Limb (tissue), 2 donors: ENCODE measurements around the gene EPN1.

Experiments used
- DNase-seq, 2 donors: peaks; one replicate each; pipeline ENCODE4 v3.0.0-alpha.2; 2016; ENCODE audit errors: extremely low spot score in 2 of 2

The EPN1 gene

DNA sequence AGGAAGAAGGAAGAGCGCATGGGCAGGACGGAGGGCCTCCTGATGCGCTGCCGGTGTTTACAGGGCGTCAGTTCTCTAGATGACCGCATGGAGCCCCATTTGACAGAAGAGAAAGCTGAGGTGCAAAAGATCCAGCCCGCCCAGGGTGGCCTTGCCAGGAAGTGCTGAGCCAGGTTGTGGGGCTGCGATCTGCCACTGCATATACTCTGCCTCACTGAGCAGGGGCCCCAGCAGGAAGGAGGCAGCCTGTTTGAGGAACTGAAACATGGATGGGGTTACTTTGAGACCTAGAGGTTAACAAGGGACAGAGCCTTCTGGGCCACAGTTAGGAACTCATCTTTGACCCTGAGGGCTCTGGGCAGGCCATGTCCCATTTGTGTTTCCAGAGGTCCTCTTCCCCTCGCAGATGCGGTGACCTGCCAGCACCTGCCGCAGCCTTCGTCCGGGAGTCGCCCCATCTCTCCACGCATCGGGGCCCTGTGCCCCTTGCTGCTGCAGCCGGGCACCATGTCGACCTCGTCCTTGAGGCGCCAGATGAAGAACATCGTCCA, 3.2 kb downstream of the EPN1 start:
- DNase-seq, result no peak

GRCh38 chr19:55679343-55680257, 4.6 kb downstream of the EPN1 start:
- DNase-seq, result no peak

- no peak for DNase-seq
Observed at GRCh38 chr19:55680339-55681130, 5.5 kb downstream of the EPN1 start.

DNA sequence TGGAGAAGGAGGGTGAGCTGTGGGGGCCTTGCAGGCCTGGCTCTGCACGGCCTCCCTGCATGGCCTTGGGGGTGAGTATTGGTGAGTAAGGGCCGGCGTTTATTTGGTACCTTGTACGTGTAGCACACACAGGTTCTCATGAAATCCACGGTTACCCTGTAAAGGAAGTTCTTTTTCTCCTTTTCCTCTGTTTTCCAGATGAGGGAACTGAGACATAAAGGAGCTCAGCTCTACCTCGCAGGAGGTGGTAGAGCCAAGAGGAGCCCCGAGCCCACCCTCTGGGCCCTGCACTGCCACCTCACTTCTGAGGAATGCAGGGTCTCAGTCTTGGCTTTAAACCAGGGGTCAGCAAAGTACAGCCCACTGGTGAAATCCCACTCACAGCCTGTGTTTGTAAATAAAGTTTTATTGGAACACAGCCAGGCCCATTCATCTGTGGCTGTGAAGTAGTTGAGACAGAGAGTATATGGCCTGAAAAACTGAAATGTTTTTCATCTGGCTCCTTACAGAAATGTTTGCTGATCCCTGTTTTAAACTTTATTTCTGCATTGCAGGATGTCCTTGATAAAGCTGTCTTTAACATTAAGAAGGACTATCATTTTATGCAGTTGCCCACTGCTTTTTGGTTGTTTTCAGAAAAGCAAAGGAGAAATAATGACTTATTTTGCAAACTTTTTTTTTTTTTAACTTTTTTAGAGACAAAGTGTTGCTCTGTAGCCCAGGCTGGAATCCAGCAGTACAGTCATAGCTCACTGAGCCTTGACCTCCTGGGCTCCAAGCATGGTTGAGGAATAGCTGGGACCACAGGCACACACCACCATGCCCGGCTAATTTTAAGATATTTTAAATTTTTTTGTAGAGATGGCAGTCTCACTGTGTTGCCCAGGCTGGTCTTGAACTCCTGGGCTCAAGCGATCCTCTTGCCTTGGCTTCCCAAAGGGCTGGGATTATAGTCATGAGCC, 6.4 kb downstream of the EPN1 start:
- DNase-seq, result no peak

DNA sequence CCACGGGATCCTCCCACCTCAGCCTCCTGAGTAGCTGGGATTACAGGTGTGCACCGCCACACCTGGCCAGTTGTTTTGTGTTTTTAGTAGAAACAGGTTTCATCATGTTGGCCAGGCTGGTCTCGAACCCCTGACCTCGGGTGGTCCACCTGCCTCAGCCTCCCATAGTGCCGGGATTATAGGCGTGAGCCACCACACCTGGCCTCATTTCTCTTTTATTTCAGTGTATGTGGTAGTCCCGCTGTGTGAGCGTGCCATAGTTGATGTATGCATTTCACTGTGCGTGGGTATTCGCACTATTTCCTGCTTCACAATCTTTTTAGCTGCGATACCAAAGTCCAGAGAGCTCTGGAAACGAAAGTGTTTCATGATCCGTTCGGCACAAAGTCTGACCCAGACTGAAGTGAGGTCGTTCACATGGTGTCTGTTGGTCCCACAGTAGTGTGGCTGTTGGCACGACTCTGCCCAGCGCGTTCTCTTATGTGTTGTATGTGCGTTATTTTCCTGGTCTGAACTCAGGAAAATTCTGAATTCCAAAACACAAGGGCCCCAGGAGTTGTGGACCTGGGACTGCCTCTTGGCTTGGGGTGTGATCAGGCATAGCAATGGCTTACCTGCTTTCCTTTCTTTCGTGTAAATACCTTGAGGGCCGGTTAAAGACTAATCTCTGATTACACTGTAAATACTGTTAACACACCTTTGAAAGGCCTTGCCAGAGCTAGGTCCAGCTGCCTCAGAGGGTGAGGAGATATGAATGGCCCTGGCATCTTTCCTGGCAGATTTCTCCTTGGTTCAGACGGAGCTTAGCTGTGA, 8.6 kb downstream of the EPN1 start:
- DNase-seq, result no peak

- DNase-seq, result no peak
Observed at GRCh38 chr19:55684946-55685681, 10.1 kb downstream of the EPN1 start.

DNA sequence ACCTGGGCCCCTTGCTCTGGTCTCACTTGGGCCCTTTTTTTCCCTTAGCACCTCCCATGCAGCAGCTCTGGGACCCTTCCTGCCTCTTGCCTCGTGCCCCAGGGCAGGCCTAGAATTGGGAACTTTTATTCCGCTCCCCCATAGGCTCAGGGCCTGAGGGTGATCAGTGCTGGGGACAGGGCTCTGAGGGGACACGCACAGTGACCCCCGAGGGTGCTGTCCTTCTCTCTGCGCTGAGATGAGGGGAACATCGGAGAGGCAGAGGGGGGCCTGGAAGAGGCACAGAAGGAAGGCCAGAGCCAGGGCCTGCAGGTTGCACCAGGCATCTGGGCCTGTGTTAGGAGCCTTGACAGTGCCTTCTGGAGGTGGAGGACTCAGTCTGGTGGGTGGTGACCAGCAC, 10.8 kb downstream of the EPN1 start:
- no peak for DNase-seq

DNA sequence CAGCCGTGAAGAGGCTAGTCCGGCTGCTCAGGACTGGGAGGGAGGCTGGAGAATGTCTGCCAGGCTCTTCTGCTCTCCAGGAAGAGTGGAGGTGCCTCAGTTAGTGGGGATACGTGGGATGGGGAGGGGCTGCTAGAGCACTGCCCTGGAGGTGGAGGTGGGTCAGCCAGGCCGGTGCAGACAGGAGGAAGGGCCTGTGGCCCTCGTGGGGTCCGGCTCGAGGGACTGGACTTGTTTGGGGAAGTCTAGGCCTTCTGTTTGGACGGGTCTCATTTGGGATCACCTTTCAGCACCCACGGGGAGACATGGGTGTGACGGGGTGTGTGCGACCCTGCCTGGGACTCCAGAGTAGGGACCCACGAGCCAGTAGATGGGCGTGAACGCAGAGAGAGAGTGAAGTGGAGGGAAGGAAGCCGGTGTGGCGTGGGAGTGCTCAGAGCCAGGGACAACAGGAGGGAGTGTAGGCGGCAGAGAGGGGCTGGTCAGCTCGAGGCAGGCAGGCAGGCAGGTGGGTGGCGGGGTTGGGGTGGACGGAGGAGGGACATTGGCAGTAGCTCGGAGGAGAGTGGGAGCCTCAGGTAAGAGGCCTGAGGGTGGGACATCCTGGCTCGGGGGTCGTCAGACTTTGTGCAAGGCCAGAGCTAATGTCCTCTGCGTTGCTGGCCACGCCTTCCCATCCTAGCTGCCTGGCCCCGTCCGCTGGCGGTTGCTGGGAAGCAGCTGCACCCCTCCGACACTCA, 11.5 kb downstream of the EPN1 start:
- no peak for DNase-seq

- no peak for DNase-seq
Observed at GRCh38 chr19:55687281-55688201, 12.5 kb downstream of the EPN1 start.

GRCh38 chr19:55688422-55689218, 13.6 kb downstream of the EPN1 start:
- peak; percentile 59 to 65 for DNase-seq

DNA sequence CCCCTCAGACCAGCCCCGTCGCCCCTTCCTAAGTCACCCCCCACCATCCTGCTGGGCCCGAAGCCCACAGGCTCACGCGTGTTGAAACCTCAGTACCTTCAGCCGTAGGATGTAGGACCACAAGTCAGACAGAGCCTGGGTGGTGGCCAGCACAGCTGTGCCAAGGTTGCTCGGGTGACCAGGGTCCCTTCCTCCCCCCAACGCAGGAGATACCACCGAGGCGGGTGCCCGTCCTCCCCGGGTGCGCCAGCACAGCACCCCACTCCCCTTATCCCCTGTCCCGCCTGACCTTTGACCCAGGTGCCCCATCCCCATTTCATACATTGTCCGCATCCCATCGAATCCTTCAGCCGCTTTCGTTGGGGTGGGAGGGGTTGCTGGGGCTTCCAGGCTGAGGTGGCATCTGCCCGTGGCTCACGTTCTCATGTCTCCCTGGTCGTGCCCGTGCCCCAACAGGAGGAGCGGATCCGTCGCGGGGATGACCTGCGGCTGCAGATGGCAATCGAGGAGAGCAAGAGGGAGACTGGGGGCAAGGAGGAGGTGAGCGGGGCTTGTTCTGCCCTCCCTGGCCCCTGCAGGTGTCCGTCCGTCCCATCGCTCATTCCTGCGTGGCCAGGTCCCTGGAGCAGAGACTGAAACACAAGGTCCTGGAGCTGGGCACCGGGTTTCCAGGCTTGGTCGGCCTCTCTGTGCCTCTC, 14.5 kb downstream of the EPN1 start:
- DNase-seq, result no peak

DNA sequence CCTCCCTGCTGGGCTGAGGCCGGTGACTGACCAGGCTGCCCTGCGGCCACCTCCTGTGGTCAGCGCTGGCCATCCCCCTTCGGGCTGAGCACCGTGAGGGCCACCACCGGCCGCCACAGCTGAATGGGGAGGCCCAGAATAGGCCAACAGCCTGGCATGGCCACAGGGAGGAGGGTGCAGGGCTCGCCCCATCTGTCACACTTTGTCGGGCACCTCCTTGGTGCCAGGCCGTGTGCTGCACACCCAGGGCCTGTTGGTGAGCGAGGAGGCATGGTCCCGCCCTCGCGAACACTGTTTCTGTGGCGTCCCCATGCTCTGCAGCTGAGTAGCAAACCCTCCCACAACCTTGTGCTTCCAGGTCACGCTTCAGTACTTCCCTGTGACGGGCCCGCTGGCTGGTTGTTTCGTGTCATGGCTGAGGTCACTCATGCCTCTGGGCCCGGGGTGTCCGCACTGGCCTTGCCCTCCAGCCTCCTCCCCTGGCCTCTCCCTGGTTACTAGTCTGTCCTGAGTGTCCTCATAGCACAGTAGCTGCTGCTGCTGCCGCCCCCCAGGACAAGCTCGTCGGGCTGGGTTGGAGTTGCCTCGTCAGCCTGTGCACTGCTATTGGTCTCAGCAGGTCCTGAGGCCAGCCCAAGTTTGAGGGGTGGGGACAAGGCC, 15.2 kb downstream of the EPN1 start:
- no peak for DNase-seq

DNA sequence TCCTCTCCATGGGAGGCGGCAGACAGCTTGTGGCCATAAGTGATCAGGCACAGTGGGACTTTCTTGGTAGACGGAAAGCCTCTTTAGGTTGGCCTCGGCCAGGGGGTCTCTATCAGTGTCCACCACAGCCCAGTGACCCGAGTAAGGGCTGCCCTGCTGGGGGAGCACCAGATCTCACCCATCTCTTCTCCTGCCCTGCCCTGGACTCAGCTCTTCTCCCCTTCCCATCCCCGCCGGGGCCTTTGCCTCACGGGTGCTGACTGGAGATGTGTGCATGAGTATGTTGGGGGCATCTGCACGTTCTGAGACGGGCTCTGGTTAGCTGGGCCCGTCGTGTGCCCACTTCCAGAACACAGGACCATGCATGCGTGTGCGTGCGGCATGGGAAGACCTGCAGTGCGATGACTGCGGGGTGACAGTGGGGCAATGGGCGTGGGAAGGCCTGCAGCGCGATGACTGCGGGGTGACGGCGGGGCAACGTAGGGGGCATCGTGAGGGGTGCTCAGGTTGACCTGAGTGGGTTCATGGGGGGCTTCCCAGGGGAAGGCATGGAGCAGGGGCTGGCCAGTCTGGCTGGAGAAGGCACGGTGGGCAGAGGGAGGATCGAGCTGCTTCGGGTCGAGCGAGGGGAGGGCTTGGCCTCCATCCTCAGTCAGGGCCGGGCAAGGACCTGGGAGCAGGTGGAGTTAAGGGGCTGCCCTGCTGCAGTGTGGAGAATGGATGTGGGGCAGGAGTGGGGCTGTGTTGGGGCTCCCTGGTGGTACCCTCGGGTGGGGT, 15.9 kb downstream of the EPN1 start:
- DNase-seq, result no peak

DNA sequence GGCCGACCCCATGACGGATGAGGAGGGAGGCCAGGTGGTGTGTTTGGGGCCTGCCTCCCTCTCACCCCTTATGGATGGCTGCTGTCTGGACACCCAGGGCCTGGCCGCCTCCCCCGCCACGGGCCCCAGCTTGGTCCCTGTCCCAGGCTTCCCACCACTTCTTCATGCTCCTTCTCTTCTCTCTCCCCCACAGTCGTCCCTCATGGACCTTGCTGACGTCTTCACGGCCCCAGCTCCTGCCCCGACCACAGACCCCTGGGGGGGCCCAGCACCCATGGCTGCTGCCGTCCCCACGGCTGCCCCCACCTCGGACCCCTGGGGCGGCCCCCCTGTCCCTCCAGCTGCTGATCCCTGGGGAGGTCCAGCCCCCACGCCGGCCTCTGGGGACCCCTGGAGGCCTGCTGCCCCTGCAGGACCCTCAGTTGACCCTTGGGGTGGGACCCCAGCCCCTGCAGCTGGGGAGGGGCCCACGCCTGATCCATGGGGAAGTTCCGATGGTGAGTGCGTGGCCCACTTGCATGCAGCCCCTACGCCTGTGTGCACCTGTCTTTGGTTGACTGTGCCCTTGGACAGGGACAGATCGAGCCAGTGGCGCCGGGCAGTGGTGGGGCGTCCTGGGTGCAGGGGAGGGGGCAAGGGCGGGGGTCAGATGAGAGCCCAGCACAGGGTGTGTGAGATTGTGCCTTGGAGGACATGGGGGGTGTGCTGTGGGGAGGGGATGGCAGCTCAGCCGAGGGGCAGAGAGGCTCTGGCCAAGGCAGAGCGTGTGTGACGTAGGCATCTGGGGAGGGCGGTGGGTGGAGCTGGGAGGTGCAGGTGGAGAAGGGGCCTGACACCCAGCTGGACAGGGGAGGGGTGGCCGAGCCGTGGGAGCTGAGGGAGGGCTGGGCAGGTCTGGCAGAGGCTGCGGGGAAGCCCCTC, 16.8 kb downstream of the EPN1 start:
- no peak for DNase-seq
